Activated CD4-positive, alpha-beta T cell treated with anti-CD3 and anti-CD28 coated beads for 36 hours (primary cell): ENCODE data around the gene INSRR. TPM values are rescaled to one million over a fixed set of nuclear protein-coding genes. Genes with fewer than 3 reads are reported as not detected.

ENCODE experiments used
- ATAC-seq: fragments of 200-7000 bp; cut with Tn5 transposase; one replicate; pipeline ENCODE4 v1.10.0; 2021; ENCODE audit warnings: mild to moderate bottlenecking, moderate library complexity
- CTCF ChIA-PET: fragments of 350-600 bp; sonication (Branson Sonifier 250); formaldehyde crosslinking; loops from one replicate; lab custom pipeline; 2021; ENCODE audit warnings: antibody characterized with exemption; lab: Charles Lee
- POLR2A ChIA-PET: fragments of 350-600 bp; sonication (Branson Sonifier 250); formaldehyde crosslinking; loops from one replicate; lab custom pipeline; 2021; ENCODE audit warnings: antibody characterized with exemption, inconsistent platforms; lab: Charles Lee
- DNase-seq: peaks from one replicate; pipeline ENCODE4 v3.0.0-alpha.2; 2020
- H3K27ac Mint-ChIP-seq: one replicate; pipeline ENCODE4 v1.8.0; 2021; ENCODE audit warnings: mixed read lengths
- H3K27me3 Mint-ChIP-seq: one replicate; pipeline ENCODE4 v1.8.0; 2021; ENCODE audit warnings: mixed read lengths
- H3K36me3 Mint-ChIP-seq: one replicate; pipeline ENCODE4 v1.8.0; 2021; ENCODE audit warnings: low read depth, mixed read lengths
- H3K4me1 Mint-ChIP-seq: one replicate; pipeline ENCODE4 v1.8.0; 2021; ENCODE audit warnings: mixed read lengths
- H3K4me3 Mint-ChIP-seq: one replicate; pipeline ENCODE4 v1.8.0; 2021; ENCODE audit warnings: mild to moderate bottlenecking, moderate library complexity, mixed read lengths
- H3K9me3 Mint-ChIP-seq: one replicate; pipeline ENCODE4 v1.8.0; 2021; ENCODE audit warnings: low read depth, mixed read lengths
- intact Hi-C, 2 experiments: fragments of 100-400 bp; cut with DNase I in 1 of 2; cut with micrococcal nuclease in 1 of 2; formaldehyde crosslinking; loops; one replicate each; pipeline versions ENCODE4 v1.14.2 to v1.15.1; 2022 to 2024; cut with DNase I, micrococcal nuclease
- total RNA-seq, 2 experiments: library from RNA; stranded (reverse); gene quantifications; one replicate each; pipeline ENCODE4 v1.2.3, GENCODE V29; 2021

The INSRR gene
- total RNA-seq, 2 experiments from 2014 or later, result 0.14 to 0.18 TPM

GRCh38 chr1:156873659-156874058 is 14.7 kb upstream of the INSRR start:
- CTCF ChIA-PET, result interaction anchor here (0.6 to 1.2 kb wide), 5 partner anchors 13 to 68 kb away, joined by 3 to 5 read pairs (median 3); partner anchors contain the start of gene NTRK1
- ATAC-seq (no peak), DNase-seq (no peak)
- Mint-ChIP-seq H3K27me3 (peaks cover 4% of the 10 kb centered on the region), H3K4me3 (no peak overlapping the region), H3K27ac (no peak overlapping the region), H3K9me3 (no peaks in the 10 kb centered on the region), H3K36me3 (no peaks in the 10 kb centered on the region), H3K4me1 (peaks cover 13% of the 10 kb centered on the region)
- intact Hi-C loops, result no loop called here
- POLR2A ChIA-PET, result no interaction called here

DNA sequence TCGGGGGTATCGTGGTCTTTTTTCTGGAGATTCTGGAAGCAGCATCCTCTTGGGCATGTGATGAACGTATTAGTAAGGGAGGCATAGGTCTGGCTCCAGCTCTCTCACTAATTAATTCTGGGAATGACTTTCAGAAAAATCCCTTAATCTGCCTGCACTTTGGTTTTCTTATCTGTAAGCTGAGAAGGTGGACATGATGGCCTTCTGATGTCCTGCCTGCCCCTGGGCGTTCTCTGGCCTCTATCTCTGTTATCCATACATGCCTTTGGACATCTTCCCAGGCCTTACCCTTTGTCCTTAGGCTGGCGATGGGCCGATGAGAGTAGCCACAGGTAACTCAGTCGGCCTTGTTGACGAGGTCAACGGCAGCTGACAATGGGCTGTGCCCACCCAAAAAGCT is 10.5 kb upstream of the INSRR start:
- intact Hi-C loops, result no loop called here
- Mint-ChIP-seq H3K9me3 (no peaks in the 10 kb centered on the region), H3K36me3 (no peaks in the 10 kb centered on the region), H3K27ac (peak overlapping the region; percentile 31), H3K4me3 (no peak overlapping the region), H3K27me3 (no peaks in the 10 kb centered on the region), H3K4me1 (peaks cover 27% of the 10 kb centered on the region)
- ATAC-seq (no peak), DNase-seq (no peak)
- ChIA-PET CTCF (interaction anchor here (0.6 to 1.9 kb wide), 4 partner anchors 16 to 143 kb away, joined by 3 to 8 read pairs (median 4); no protein-coding TSS in a partner anchor), POLR2A (no interaction called here)

DNA sequence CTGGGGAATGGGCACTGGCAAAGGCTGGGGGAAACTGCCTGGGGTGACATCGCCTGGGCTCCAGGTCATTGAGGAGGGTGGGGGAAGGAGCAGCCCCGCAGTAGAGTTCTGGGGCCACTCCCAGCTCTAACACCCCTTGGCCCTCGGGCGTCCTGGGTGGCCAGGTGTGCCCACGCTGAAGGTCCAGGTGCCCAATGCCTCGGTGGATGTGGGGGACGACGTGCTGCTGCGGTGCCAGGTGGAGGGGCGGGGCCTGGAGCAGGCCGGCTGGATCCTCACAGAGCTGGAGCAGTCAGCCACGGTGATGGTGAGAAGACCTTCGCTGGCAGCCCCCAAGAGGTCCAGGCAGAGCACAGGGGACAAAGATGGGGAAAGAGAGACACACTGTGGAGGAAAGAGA is 9.4 kb upstream of the INSRR start:
- intact Hi-C loops, result no loop called here

GRCh38 chr1:156866249-156866909 is 7.5 kb upstream of the INSRR start:
- DNase-seq (peak; percentile 53), ATAC-seq (peak; percentile 13)
- POLR2A ChIA-PET, result no interaction called here
- intact Hi-C loops, result no loop called here
- H3K36me3 Mint-ChIP-seq, result no peaks in the 10 kb centered on the region
- H3K9me3 Mint-ChIP-seq, result no peaks in the 10 kb centered on the region
- H3K4me1 Mint-ChIP-seq, result peaks cover 45% of the 10 kb centered on the region
- CTCF ChIA-PET, result no interaction called here
- peak overlapping the region; percentile 9 for H3K27ac Mint-ChIP-seq
- H3K27me3 Mint-ChIP-seq, result peaks cover 24% of the 10 kb centered on the region
- no peak overlapping the region for H3K4me3 Mint-ChIP-seq

More for the DNA sequence above, 9.4 kb upstream of the INSRR start:
- DNase-seq (no peak), ATAC-seq (no peak)
- Mint-ChIP-seq H3K36me3 (no peaks in the 10 kb centered on the region), H3K27me3 (peaks cover 10% of the 10 kb centered on the region), H3K9me3 (no peaks in the 10 kb centered on the region), H3K4me3 (no peak overlapping the region), H3K4me1 (peaks cover 32% of the 10 kb centered on the region), H3K27ac (no peak overlapping the region)
- CTCF ChIA-PET, result interaction anchor here (1.3 kb wide), 1 partner anchor 21 kb away, joined by 6 read pairs; no protein-coding TSS in a partner anchor
- POLR2A ChIA-PET, result no interaction called here

- intact Hi-C loops, result no loop called here
- H3K4me1 Mint-ChIP-seq, result peaks cover 42% of the 10 kb centered on the region
- peaks cover 24% of the 10 kb centered on the region for H3K27me3 Mint-ChIP-seq
- no peaks in the 10 kb centered on the region for H3K36me3 Mint-ChIP-seq
- no peaks in the 10 kb centered on the region for H3K9me3 Mint-ChIP-seq
- peak overlapping the region; percentile 9 for H3K27ac Mint-ChIP-seq
- no peak for ATAC-seq
- CTCF ChIA-PET, result interaction anchor here (0.6 to 1.2 kb wide), 2 partner anchors 65 to 119 kb away, joined by 3 to 4 read pairs; no protein-coding TSS in a partner anchor
- H3K4me3 Mint-ChIP-seq, result no peak overlapping the region
- no peak for DNase-seq
- POLR2A ChIA-PET, result no interaction called here
Measured at GRCh38 chr1:156865865-156866248, 6.9 kb upstream of the INSRR start.

DNA sequence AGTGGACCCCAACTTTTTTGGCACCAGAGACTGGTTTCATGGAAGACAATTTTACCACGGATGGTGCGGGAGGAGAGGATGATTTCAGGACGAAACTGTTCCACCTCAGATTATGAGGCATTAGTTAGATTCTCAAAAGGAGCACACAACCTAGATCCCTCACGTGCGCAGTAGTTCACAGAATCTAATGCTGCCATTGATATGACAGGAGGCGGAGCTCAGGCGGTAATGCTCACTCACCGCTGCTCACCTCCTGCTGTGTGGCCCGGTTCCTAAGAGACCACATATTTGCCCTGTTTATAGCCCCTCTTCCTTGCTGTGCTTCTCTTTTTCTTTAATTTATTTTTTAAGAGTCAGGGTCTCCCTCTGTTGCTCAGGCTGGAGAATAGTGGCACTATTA is 6.3 kb upstream of the INSRR start:
- CTCF ChIA-PET, result interaction anchor here (0.6 to 1.2 kb wide), 3 partner anchors 65 to 137 kb away, joined by 3 to 4 read pairs (median 3); partner anchors contain the start of genes ISG20L2 and METTL25B
- intact Hi-C loops, result no loop called here
- peaks cover 27% of the 10 kb centered on the region for H3K27me3 Mint-ChIP-seq
- H3K4me1 Mint-ChIP-seq, result peaks cover 38% of the 10 kb centered on the region
- no peak for ATAC-seq
- POLR2A ChIA-PET, result no interaction called here
- no peaks in the 10 kb centered on the region for H3K9me3 Mint-ChIP-seq
- H3K27ac Mint-ChIP-seq, result peak overlapping the region; percentile 9
- no peak for DNase-seq
- no peaks in the 10 kb centered on the region for H3K36me3 Mint-ChIP-seq
- H3K4me3 Mint-ChIP-seq, result no peak overlapping the region

DNA sequence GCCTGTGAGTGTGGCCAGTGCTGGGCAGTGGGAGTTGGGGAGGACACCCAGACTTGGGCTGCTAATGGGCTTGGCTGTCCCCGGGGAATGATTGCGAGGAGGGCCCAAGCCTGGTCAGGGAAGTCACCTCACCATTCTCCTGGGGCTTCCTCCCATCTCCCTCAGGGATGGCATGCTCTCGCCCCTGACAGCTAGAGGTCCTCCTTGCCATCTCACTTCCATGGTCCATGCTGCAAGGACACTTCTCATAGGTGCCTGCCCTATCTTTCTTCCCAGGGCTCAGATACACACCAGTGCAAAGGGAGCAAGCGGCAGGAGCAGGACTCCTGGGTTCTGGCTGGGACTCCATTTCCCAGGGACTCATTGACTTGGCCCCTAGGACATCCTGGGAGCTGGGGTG is 5.9 kb upstream of the INSRR start:
- no peak overlapping the region for H3K27ac Mint-ChIP-seq
- intact Hi-C loops, result loop anchor here in 1 of 2 experiments (5.0 kb wide), 2 partner anchors 52 to 177 kb away; no protein-coding TSS in a partner anchor
- no peaks in the 10 kb centered on the region for H3K36me3 Mint-ChIP-seq
- ATAC-seq (no peak), DNase-seq (no peak)
- POLR2A ChIA-PET, result interaction anchor here (0.6 kb wide), 1 partner anchor 163 kb away, joined by 4 read pairs; no protein-coding TSS in a partner anchor
- H3K27me3 Mint-ChIP-seq, result peaks cover 29% of the 10 kb centered on the region
- H3K4me3 Mint-ChIP-seq, result no peak overlapping the region
- H3K9me3 Mint-ChIP-seq, result no peaks in the 10 kb centered on the region
- CTCF ChIA-PET, result interaction anchor here (0.5 to 1.2 kb wide), 4 partner anchors 64 to 173 kb away, joined by 3 to 4 read pairs (median 4); partner anchors contain the start of genes ISG20L2 and METTL25B
- peaks cover 36% of the 10 kb centered on the region for H3K4me1 Mint-ChIP-seq

- no peak for ATAC-seq
- DNase-seq, result no peak
- peak overlapping the region; percentile 61 for H3K27ac Mint-ChIP-seq
- POLR2A ChIA-PET, result no interaction called here
- intact Hi-C loops, result loop anchor here in 1 of 2 experiments (5.0 kb wide), 2 partner anchors 51 to 176 kb away; no protein-coding TSS in a partner anchor
- H3K4me1 Mint-ChIP-seq, result peaks cover 39% of the 10 kb centered on the region
- peaks cover 35% of the 10 kb centered on the region for H3K27me3 Mint-ChIP-seq
- H3K4me3 Mint-ChIP-seq, result no peak overlapping the region
- H3K9me3 Mint-ChIP-seq, result no peaks in the 10 kb centered on the region
- H3K36me3 Mint-ChIP-seq, result no peaks in the 10 kb centered on the region
- CTCF ChIA-PET, result interaction anchor here (1.6 to 6.7 kb wide), 5 partner anchors 25 to 136 kb away, joined by 4 to 109 read pairs (median 84); partner anchors contain the start of genes ISG20L2 and METTL25B
Measured at GRCh38 chr1:156863631-156864030, 4.7 kb upstream of the INSRR start.

GRCh38 chr1:156862997-156863599 is 4.2 kb upstream of the INSRR start:
- intact Hi-C loops, result loop anchor here in 1 of 2 experiments (5.0 kb wide), 2 partner anchors 51 to 176 kb away; no protein-coding TSS in a partner anchor
- Mint-ChIP-seq H3K27ac (peak overlapping the region; percentile 61), H3K9me3 (no peaks in the 10 kb centered on the region), H3K4me3 (peak overlapping the region; percentile 0), H3K27me3 (peaks cover 41% of the 10 kb centered on the region), H3K36me3 (no peaks in the 10 kb centered on the region), H3K4me1 (peaks cover 39% of the 10 kb centered on the region)
- peak; percentile 58 for DNase-seq
- ChIA-PET CTCF (interaction anchor here (1.6 to 6.7 kb wide), 5 partner anchors 25 to 135 kb away, joined by 4 to 109 read pairs (median 84); partner anchors contain the start of genes ISG20L2 and METTL25B), POLR2A (no interaction called here)
- ATAC-seq, result peak; percentile 65

DNA sequence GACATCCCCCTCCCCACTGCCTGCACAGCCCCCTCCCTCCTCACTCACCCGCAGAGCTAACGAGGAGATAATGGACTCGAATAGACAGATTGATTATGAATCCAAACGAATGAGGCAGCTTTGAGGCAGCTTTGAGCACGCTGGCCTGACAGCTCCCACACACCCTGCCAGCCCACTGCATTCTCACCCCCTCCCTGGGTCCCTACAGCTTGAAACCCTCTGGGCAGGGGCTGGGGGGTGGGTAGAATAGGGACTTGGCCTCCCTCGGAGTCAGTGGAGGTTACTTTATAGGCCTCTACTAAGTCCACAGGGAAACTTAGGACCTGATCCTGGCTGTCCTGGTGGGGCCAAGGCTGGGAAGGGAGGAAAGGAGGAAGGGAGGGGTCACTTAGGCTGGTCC is 3.7 kb upstream of the INSRR start:
- Mint-ChIP-seq H3K27me3 (peaks cover 45% of the 10 kb centered on the region), H3K4me1 (peaks cover 39% of the 10 kb centered on the region), H3K9me3 (no peaks in the 10 kb centered on the region), H3K27ac (no peak overlapping the region), H3K4me3 (no peak overlapping the region), H3K36me3 (no peaks in the 10 kb centered on the region)
- ChIA-PET POLR2A (no interaction called here), CTCF (interaction anchor here (1.0 to 6.7 kb wide), 8 partner anchors 9 to 135 kb away, joined by 3 to 109 read pairs (median 29); partner anchors contain the start of genes ISG20L2 and METTL25B)
- no peak for ATAC-seq
- DNase-seq, result no peak
- intact Hi-C loops, result loop anchor here in 1 of 2 experiments (5.0 kb wide), 2 partner anchors 50 to 175 kb away; no protein-coding TSS in a partner anchor
